Body of pancreas (tissue), 4 donors: Measurements from ENCODE around the gene NFIC.

ENCODE experiments used
- CTCF ChIP-seq, 7 experiments: fragments of 450-650 bp in 4 of 7; fragments of 200-600 bp in 3 of 7; sonication (generic) in 3 of 7; IDR thresholded peaks; one replicate each; pipeline ENCODE4 v1.5.1; 2016 to 2019; ENCODE audit warnings: antibody characterized with exemption in 7 of 7
- POLR2A ChIP-seq, 3 donors: fragments of 450-650 bp; IDR thresholded peaks; one replicate each; pipeline ENCODE4 v1.6.1; 2016; ENCODE audit warnings: antibody characterized with exemption in 3 of 3, mild to moderate bottlenecking in 2 of 3

GRCh38 chr19:3450796-3451411, 84.5 kb downstream of the NFIC start:
- no peak for TF ChIP-seq CTCF (IDR thresholded peaks at IDR 0.05)
- no peak for TF ChIP-seq POLR2A (IDR thresholded peaks at IDR 0.05)
